Epithelial cell of proximal tubule (primary cell): ENCODE data around the gene PATE4. TPM values are rescaled to one million over a fixed set of nuclear protein-coding genes. Genes with fewer than 3 reads are reported as not detected.
A peak's percentile ranks its signal among the peaks of the same experiment; 100 is the strongest.

Experiments used
- DNase-seq: peaks from one replicate; pipeline ENCODE4 v3.0.0-alpha.2; 2011; ENCODE audit warnings: low read depth
- H3K4me3 ChIP-seq: 2 replicates; pipeline ENCODE4 v1.5.1; 2011; ENCODE audit warnings: low read depth, mild to moderate bottlenecking, low read length
- total RNA-seq: library from RNA; depleted of rRNA; stranded (reverse); fragments of >200 nt; gene quantifications from 2 replicates; pipeline ENCODE4 v1.2.3, GENCODE V29; 2015
- TF ChIP-seq, protein P1 (sequence below): conservative IDR thresholded peaks from 2 replicates; pipeline ENCODE4 v1.5.1; 2012; ENCODE audit warnings: low read depth, mild to moderate bottlenecking, low read length

PATE4 gene
- total RNA-seq, 1 donor from 2014 or later = not detected

- DNase-seq = no peak
- TF ChIP-seq, protein P1, sequence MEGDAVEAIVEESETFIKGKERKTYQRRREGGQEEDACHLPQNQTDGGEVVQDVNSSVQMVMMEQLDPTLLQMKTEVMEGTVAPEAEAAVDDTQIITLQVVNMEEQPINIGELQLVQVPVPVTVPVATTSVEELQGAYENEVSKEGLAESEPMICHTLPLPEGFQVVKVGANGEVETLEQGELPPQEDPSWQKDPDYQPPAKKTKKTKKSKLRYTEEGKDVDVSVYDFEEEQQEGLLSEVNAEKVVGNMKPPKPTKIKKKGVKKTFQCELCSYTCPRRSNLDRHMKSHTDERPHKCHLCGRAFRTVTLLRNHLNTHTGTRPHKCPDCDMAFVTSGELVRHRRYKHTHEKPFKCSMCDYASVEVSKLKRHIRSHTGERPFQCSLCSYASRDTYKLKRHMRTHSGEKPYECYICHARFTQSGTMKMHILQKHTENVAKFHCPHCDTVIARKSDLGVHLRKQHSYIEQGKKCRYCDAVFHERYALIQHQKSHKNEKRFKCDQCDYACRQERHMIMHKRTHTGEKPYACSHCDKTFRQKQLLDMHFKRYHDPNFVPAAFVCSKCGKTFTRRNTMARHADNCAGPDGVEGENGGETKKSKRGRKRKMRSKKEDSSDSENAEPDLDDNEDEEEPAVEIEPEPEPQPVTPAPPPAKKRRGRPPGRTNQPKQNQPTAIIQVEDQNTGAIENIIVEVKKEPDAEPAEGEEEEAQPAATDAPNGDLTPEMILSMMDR = peak; percentile 55
Measured at GRCh38 chr11:125871391-125872137, 38.4 kb downstream of the PATE4 start.

DNA sequence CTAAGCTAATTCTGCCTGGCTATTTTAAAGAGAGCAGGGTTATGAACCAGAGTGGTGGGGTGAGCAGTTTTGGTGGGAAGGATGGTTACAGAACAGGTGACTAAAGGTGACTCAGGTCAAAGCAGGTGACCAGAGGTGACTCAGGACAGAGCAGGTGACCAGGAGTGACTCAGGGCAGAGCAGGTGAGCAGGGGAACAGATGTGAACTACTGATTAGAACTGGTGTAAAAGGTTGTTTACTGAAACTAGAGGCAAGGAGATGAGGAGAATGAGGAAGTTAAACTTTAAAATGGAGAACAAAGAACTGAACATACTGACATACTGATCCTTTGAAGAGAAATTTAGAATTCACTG lies 39.0 kb downstream of the PATE4 start:
- TF ChIP-seq, protein P1 = no peak
- DNase-seq = no peak
- no peak overlapping the region for H3K4me3 ChIP-seq

More at GRCh38 chr11:125871391-125872137, 38.4 kb downstream of the PATE4 start:
- no peak overlapping the region for H3K4me3 ChIP-seq

GRCh38 chr11:125873881-125874555 lies 40.9 kb downstream of the PATE4 start:
- TF ChIP-seq, protein P1 = no peak
- DNase-seq = no peak
- H3K4me3 ChIP-seq = no peak overlapping the region

- H3K4me3 ChIP-seq = no peak overlapping the region
- TF ChIP-seq, protein P1 = peak; percentile 86
- DNase-seq = peak; percentile 13
Measured at GRCh38 chr11:125874556-125875124, 41.5 kb downstream of the PATE4 start.

DNA sequence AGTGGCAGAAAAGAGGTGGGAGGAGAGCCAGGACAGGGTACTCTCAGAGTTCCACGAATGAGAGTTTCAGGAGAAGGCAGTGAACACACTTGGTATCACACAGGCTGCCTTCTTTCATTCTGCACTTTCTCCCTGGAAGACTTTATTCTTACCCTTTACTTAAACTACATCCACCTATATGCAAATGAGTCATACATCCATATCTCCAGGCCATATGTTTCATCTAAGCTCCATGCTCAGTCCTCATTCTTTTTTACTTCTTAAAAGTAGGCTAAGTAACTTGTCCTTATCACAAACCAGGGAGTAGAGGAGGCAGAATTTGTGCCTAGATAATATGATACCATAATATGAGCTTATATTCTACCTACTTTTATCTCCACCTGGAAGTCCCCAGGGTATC lies 48.2 kb downstream of the PATE4 start:
- TF ChIP-seq, protein P1 = no peak
- no peak for DNase-seq
- no peak overlapping the region for H3K4me3 ChIP-seq

GRCh38 chr11:125883375-125883774 lies 50.3 kb downstream of the PATE4 start:
- DNase-seq = no peak
- TF ChIP-seq, protein P1 = no peak
- no peak overlapping the region for H3K4me3 ChIP-seq
